ENCODE data around the gene PRRG2.

DNA sequence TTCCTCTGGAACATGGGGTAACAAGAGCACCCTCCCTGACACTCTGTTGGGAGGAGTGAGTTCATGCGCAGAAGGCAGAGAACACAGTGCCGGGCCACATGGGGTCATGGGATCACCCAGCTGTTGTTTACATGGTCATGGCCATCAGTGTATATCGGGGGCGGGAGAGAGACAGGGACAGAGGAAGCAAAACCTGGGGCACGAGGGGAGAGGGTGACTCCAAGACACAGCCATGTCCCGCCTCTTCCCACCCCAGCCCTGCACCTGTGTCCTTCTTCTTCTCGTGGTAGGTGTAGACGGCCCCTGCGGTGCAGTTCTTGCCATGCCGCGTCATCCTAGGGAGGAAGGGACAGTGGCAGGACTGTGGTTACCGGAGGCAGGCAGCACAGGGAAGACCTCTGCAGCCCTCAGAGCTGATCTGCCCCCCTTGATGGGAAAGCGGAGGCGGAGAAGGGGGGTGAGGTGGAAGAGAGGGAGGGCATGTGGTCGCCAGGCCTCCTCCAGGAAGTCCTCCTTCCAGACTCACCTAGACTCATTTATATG, 20.7 kb upstream of the PRRG2 start:
- TF ChIP-seq, protein P1, sequence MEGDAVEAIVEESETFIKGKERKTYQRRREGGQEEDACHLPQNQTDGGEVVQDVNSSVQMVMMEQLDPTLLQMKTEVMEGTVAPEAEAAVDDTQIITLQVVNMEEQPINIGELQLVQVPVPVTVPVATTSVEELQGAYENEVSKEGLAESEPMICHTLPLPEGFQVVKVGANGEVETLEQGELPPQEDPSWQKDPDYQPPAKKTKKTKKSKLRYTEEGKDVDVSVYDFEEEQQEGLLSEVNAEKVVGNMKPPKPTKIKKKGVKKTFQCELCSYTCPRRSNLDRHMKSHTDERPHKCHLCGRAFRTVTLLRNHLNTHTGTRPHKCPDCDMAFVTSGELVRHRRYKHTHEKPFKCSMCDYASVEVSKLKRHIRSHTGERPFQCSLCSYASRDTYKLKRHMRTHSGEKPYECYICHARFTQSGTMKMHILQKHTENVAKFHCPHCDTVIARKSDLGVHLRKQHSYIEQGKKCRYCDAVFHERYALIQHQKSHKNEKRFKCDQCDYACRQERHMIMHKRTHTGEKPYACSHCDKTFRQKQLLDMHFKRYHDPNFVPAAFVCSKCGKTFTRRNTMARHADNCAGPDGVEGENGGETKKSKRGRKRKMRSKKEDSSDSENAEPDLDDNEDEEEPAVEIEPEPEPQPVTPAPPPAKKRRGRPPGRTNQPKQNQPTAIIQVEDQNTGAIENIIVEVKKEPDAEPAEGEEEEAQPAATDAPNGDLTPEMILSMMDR (IDR thresholded peaks at IDR 0.05; ENCODE audit: borderline replicate concordance, extremely low read depth, low read length, poor library complexity, severe bottlenecking): no peak
- no peak for TF ChIP-seq EZH2 (IDR thresholded peaks at IDR 0.05; ENCODE audit: borderline replicate concordance, low read depth, low read length, severe bottlenecking)

Data from DND-41 (cell line).